ENCODE data around the gene FAS.

DNA sequence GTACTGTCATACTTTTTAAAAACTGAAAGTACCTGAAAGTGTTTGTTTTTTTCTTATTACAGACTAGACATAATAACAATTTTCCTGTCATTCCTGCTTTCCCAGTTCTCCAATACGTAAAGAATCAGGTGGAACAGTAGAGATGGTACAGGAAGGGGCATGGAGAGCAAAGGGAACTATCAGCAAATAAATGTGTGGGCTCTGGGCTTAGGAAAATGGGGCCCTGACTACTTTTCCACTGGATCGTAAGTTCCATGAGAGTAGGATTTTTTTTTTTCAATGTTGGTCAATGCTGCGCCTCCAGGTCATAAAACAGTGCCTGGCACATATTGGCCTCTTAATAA lies 15.2 kb upstream of the FAS start:
- TF ChIP-seq EP300 (IDR thresholded peaks at IDR 0.05), result no peak
- TF ChIP-seq, protein P1, sequence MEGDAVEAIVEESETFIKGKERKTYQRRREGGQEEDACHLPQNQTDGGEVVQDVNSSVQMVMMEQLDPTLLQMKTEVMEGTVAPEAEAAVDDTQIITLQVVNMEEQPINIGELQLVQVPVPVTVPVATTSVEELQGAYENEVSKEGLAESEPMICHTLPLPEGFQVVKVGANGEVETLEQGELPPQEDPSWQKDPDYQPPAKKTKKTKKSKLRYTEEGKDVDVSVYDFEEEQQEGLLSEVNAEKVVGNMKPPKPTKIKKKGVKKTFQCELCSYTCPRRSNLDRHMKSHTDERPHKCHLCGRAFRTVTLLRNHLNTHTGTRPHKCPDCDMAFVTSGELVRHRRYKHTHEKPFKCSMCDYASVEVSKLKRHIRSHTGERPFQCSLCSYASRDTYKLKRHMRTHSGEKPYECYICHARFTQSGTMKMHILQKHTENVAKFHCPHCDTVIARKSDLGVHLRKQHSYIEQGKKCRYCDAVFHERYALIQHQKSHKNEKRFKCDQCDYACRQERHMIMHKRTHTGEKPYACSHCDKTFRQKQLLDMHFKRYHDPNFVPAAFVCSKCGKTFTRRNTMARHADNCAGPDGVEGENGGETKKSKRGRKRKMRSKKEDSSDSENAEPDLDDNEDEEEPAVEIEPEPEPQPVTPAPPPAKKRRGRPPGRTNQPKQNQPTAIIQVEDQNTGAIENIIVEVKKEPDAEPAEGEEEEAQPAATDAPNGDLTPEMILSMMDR (IDR thresholded peaks at IDR 0.05), result no peak

Measured in suprapubic skin (tissue), 3 donors.